ENCODE data around the gene RPS21. TPM values are rescaled to one million over a fixed set of nuclear protein-coding genes. Genes with fewer than 3 reads are reported as not detected.

RPS21 gene
- total and polyA plus RNA-seq, 2 of the 13 experiments (the other 11 are each of a cell fraction or from before 2014, with no cell fraction given), result 2,647 to 11,063 TPM

DNA sequence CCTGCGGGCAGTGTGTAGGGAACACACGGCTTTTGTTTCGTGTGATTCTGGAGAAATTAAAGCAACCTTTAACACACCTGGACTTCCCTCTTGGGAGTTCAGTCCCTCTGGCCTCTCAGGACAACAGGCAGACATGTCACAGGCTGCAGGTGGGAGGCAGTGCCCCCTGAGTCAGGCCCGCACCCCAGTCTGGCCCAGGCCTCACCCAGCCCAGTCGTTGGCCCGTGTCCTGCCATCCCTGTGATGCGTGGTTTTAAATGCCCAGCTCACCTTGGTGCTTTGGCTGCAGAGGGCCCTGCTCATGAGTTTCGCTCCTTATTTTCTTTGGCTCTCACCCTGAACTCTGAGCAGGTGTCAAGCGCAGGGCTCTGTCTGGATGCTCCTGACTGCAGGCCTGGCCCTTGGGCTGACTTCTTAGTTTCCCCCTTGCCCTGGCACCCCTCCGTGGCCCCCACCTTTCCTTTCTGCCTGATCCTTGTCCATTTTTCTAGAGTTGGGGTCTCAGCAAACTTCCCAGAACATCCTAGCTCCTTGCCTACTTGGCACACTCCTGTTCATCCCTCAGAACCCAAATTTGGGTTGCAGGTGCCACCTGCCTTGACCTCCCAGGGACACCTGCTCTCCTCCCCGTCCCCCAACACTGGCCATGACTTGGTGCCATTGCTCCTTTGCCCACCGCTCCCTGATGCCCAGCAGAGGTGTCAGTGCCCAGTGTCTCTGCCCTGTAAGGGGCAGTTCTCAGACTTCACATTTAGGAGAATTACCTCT is 22.4 kb downstream of the RPS21 start (continued):
- TF ChIP-seq HIVEP1 (CRISPR knock-in tag; IDR thresholded peaks at IDR 0.05) (0 out of 2 replicates have a peak, but pooled peaks have one; percentile 9), HNRNPL (IDR thresholded peaks at IDR 0.05; ENCODE audit: low read depth, low read length) (0 out of 2 replicates have a peak, but pooled peaks have one; percentile 20), ZNF629 (CRISPR knock-in tag; conservative IDR thresholded peaks at IDR 0.05) (no peak), HOXA7 (CRISPR knock-in tag; IDR thresholded peaks at IDR 0.05) (no peak), EHMT2 (IDR thresholded peaks at IDR 0.05; ENCODE audit: borderline replicate concordance, low read depth, low read length) (no peak), ZNF776 (CRISPR knock-in tag; IDR thresholded peaks at IDR 0.05) (0 out of 2 replicates have a peak, but pooled peaks have one; percentile 20), ZNF264 (CRISPR knock-in tag; IDR thresholded peaks at IDR 0.05) (no peak), NFYB (CRISPR knock-in tag; IDR thresholded peaks at IDR 0.05) (no peak), THAP11 (CRISPR knock-in tag; IDR thresholded peaks at IDR 0.05) (no peak)
- TF ChIP-seq, protein P1, sequence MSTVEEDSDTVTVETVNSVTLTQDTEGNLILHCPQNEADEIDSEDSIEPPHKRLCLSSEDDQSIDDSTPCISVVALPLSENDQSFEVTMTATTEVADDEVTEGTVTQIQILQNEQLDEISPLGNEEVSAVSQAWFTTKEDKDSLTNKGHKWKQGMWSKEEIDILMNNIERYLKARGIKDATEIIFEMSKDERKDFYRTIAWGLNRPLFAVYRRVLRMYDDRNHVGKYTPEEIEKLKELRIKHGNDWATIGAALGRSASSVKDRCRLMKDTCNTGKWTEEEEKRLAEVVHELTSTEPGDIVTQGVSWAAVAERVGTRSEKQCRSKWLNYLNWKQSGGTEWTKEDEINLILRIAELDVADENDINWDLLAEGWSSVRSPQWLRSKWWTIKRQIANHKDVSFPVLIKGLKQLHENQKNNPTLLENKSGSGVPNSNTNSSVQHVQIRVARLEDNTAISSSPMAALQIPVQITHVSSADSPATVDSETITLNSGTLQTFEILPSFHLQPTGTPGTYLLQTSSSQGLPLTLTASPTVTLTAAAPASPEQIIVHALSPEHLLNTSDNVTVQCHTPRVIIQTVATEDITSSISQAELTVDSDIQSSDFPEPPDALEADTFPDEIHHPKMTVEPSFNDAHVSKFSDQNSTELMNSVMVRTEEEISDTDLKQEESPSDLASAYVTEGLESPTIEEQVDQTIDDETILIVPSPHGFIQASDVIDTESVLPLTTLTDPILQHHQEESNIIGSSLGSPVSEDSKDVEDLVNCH (CRISPR knock-in tag; IDR thresholded peaks at IDR 0.05), result no peak
- TF ChIP-seq, protein P2, sequence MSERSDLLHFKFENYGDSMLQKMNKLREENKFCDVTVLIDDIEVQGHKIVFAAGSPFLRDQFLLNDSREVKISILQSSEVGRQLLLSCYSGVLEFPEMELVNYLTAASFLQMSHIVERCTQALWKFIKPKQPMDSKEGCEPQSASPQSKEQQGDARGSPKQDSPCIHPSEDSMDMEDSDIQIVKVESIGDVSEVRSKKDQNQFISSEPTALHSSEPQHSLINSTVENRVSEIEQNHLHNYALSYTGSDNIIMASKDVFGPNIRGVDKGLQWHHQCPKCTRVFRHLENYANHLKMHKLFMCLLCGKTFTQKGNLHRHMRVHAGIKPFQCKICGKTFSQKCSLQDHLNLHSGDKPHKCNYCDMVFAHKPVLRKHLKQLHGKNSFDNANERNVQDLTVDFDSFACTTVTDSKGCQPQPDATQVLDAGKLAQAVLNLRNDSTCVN (CRISPR knock-in tag; IDR thresholded peaks at IDR 0.05; ENCODE audit: borderline replicate concordance), result no peak
- TF ChIP-seq, protein P3, sequence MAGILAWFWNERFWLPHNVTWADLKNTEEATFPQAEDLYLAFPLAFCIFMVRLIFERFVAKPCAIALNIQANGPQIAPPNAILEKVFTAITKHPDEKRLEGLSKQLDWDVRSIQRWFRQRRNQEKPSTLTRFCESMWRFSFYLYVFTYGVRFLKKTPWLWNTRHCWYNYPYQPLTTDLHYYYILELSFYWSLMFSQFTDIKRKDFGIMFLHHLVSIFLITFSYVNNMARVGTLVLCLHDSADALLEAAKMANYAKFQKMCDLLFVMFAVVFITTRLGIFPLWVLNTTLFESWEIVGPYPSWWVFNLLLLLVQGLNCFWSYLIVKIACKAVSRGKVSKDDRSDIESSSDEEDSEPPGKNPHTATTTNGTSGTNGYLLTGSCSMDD (CRISPR knock-in tag; IDR thresholded peaks at IDR 0.05), result no peak
- TF ChIP-seq, protein P4, sequence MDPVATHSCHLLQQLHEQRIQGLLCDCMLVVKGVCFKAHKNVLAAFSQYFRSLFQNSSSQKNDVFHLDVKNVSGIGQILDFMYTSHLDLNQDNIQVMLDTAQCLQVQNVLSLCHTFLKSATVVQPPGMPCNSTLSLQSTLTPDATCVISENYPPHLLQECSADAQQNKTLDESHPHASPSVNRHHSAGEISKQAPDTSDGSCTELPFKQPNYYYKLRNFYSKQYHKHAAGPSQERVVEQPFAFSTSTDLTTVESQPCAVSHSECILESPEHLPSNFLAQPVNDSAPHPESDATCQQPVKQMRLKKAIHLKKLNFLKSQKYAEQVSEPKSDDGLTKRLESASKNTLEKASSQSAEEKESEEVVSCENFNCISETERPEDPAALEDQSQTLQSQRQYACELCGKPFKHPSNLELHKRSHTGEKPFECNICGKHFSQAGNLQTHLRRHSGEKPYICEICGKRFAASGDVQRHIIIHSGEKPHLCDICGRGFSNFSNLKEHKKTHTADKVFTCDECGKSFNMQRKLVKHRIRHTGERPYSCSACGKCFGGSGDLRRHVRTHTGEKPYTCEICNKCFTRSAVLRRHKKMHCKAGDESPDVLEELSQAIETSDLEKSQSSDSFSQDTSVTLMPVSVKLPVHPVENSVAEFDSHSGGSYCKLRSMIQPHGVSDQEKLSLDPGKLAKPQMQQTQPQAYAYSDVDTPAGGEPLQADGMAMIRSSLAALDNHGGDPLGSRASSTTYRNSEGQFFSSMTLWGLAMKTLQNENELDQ (CRISPR knock-in tag; IDR thresholded peaks at IDR 0.05; ENCODE audit: borderline replicate concordance), result no peak

Data from HepG2 (cell line).